DMS114 treated with DMSO at 0.1 percent for 48 hours (cell line): ENCODE data around the gene HOXC12.

Source experiments
- DNase-seq: peaks from one replicate; lab custom pipeline; 2025; ENCODE audit not compliant: unreplicated experiment; lab: John Stamatoyannopoulos, UW

HOXC12 gene

DNA sequence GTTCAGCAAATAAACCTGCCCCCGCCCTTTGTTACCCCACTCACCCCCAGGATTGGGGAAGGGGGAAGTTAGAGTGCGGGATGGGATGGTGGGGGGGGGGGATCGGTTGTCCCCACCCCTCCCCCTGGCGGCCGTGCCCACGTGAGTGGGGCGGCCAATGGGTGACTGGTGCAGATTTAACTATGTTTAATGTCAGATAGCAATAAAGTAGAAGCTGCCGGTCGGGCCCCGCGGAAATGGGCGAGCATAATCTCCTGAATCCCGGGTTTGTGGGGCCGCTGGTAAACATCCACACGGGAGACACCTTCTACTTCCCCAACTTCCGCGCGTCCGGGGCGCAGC, at the start of gene HOXC12:
HOXC12 (plus strand) TSS at position 210 of the 342 bp plus-strand sequence; CDS start at position 237, 27 bp downstream.
- DNase-seq = peak; percentile 43

- DNase-seq = no peak
Observed at GRCh38 chr12:53907103-53907502, 47.6 kb upstream of the HOXC12 start.

- no peak for DNase-seq
Observed at GRCh38 chr12:53916788-53917655, 37.7 kb upstream of the HOXC12 start.

DNA sequence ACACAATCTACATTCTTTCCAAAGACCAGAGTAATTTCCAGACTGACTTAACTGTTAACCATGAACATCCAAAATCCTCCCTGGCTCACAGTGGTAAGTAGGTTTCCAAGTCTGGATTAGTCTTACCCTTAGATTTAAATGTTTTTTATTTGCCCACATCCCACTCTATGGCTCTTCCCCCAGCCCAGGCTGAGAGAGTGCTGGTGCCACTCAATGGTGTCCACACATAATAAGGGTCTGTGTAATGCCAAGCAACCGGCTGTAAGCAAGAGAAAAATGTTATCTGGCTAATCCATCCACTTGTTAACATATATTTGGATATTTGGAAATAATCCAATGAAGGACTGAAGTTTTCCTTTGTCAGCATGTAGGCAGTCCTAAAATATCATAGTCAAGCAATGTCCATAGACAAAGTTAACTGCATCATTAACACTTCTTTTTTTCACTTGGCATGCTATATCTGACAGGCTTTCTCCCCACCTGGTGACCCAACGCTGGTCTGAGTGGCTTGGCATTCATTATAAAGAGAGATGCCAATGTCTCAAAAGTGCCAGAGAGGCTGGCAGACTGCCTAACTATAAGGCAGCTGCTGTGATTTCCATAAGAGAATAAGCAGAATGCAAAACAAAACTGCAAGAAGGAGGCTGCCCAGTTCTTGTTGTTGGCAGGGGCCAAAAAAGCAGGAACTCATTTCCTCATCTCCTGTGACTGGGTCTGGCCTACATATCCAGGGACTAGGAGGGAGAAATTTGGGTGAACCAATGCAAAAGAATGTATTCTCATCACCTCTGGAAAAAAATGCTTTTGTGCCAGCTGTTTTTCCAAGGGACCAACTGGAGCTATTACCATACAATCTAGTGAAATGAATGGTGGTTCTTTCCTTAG, 29.9 kb upstream of the HOXC12 start:
- no peak for DNase-seq

DNA sequence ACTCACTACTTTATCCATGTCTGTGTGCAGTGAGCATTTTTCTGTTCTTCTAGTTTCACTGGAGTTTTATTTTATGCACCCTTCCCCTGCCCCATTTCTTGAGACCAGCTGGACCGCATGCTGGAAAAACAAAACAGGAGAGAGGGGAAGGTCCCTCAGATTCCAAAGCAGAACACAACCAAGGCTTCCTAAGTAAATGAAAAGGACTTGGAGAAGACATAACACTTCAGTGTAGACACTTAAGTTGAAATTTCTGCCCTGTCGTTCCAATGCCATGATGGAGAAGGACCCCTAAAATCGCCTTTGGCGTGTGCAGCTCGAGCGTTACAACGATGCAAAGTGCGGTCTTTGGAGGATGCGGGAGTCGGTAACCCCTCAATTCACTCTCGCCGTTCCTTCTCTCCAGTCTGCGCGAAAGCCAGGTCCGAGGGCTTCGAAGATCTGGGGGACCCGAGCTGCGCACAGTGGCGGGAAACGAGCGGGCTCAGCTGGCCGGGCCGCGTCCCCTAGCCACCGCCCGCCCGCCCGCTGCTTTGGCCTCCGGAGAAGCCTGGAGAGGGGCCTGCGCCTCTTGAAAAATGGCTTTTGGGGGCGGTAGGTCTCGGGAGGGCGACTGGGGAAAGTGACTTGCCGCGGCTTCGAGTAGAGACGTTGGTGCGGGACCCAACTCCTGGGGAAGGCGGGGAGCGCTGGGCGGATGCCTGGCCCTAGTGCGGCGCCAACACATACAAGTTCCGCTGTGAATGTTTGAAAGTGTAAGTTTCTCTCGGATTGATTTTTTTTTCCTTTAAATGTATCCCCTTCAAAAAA, 27.3 kb upstream of the HOXC12 start:
- DNase-seq = no peak

- DNase-seq = no peak
Observed at GRCh38 chr12:53928054-53928835, 26.5 kb upstream of the HOXC12 start.

DNA sequence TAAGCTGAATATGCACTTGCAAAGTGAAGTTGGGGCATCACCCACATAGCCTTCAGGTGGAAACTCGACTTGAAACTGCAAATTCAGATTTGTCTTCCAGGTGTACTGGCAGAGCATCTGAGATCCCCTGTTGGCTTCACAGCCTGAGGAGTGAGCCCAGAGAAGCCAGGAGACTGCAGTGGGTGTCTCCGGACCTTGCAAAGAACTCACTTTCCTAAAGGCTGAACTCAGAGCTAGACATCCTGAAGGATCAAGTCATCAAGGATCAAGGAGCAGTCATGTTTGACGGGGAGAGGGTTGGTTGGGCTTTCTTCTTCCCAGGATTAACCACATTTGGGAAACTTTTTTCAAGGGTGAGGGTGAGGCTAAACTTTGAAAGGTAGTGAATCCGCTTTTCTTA, 25.2 kb upstream of the HOXC12 start:
- no peak for DNase-seq

DNA sequence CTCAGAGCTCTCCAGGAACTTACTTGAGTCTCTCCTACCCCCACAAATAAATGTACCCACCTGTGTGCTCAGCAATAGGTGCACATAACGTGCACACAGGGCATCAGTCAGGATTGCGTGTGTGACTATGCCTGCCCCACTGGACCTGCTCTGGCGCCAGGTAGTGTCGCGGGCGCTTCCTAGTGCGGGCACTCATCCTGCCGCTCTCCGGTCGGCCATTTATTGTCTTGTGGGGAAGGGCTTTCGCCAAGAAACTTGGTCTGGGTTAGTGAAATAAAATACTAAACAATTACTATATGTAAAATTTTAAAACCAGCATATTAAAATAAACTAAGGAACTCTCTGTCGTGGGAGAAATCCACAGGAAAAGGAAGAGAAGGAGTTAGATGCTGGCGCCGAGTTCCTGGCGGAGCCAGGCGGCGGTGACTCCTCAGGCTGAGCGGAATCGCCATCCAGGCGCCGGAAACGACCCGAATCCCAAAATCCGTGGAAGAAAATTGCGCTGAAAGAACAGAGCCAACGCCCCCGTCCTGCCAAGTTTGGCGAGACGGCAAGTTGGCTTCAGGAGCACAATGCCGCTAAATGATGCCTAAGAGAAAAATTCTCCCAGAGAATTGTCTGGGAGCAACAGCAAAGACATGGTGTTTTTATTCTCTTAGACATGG, 24.0 kb upstream of the HOXC12 start:
- DNase-seq = no peak

DNA sequence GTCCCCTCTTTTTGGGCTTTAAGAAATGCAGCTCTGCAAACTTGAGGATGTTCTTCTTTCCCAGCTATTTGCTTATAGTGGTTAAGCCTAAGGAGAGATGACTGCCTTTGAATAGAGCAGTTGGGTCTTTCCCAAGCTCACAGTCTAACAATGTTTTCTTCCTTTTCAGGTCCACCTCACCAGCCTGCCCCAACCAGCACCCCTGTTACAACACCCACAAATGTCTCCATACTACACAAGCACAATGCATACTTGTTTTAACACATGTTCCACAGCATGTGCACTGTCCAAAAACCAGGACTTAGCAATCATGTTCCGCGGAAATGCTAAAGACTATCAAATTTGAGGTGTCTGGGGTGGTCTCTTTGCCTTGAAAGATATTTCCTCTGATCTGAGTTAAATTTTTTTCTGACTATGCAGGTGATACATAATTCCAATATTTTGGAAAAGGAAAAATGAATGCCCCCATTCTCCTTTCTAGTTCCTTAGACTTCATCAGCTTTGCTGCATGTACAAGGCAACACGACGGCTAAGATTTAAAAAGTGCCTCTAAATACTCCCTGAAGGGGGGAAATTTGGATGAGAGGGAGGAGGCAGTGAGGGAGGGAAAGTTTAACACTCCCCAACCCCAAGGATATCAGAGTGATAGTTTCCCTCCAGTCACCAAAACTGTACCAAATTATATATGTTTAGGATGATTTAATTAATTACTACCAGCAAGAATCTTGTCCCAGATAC, 22.7 kb upstream of the HOXC12 start:
- DNase-seq = no peak

GRCh38 chr12:53932915-53933314, 21.8 kb upstream of the HOXC12 start:
- DNase-seq = no peak

DNA sequence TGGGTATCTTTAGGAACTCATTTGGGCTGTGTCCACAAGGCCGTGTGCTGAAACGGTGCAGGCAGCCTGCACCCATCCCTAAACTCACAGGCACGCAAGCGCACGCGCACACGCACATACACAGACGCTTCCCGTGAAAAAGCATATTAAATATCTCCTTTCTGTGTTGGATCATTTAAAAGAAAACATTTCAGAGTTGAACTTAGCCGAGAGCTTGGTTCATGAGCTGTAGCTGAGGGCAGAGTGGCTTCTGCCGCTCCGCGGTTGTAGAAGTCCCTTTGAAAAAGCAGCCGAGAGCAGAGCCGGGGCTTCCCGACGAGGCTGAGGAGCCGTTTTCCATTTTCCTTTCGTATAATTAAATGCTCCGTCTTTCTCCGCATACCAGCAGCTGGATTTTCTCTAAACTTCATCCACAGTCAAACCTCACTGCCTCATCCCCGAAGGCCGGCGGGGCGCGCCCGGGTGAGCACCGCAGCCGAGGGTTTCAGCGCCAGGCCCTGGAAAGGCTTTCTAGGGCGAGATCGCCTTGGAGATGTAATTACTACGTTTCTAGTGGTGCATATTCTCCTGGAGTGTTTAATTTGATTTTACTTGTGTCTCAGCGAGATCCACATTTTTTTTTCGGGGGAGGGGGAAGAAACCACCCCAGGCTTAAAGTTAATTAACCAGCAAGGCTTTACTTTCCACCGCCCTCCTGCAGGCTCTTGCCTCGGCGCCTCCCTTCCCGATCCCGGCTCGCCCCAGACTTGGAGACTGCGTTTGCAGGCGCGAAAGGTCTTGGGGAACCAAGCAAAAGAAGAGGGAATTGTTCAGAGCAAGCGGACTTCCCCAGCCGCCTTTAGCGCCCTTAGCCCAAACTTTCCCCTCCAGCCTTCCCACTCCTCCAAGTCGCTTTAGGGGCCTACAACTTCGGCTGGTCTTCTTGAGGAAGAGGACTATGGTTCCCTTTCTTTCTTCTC, 19.0 kb upstream of the HOXC12 start:
- no peak for DNase-seq

DNA sequence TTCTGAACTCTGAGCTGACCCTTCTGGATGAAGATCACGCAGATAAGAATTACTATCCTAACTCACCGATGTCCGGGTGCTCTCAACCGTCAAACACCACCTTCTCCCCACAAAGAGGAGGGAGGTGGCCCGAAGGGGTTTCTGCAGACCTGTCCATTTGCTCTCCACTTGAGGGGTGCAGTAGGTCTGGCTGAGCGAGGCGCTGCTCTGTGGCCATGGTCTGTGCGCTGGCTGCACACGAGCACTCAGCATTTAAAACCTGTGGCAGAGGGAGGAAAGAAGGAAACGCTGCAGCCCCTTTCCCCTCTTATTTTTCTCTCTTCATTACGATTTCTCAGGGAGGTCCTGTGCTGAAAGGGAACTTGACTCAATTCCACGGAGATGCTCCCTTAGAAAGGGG, 17.6 kb upstream of the HOXC12 start:
- DNase-seq = no peak

- DNase-seq = no peak
Observed at GRCh38 chr12:53937596-53938325, 16.9 kb upstream of the HOXC12 start.

- DNase-seq = peak; percentile 99
Observed at GRCh38 chr12:53938326-53939140, 16.2 kb upstream of the HOXC12 start, which contains the start of gene HOXC13. Gene HOXC13 (plus strand): TSS chr12:53938831. CDS start chr12:53938907, 76 bp downstream.

- DNase-seq = no peak
Observed at GRCh38 chr12:53939141-53940108, 15.3 kb upstream of the HOXC12 start.
